Measurements from ENCODE around the gene MAP1LC3B.

The MAP1LC3B gene

GRCh38 chr16:87348616-87349157 is 43.4 kb upstream of the MAP1LC3B start:
- TF ChIP-seq EGR1 (IDR thresholded peaks at IDR 0.05): no peak
- no peak for TF ChIP-seq CREB1 (IDR thresholded peaks at IDR 0.05; ENCODE audit: low read depth)
- no peak for TF ChIP-seq CEBPB (IDR thresholded peaks at IDR 0.05)

GRCh38 chr16:87350031-87350430 is 42.1 kb upstream of the MAP1LC3B start:
- TF ChIP-seq TCF12 (IDR thresholded peaks at IDR 0.05; ENCODE audit: low read depth): no peak
- no peak for TF ChIP-seq USF1 (IDR thresholded peaks at IDR 0.05)
- TF ChIP-seq YY1 (IDR thresholded peaks at IDR 0.05; ENCODE audit: low read depth): no peak
- TF ChIP-seq ZBTB7A (IDR thresholded peaks at IDR 0.05; ENCODE audit: low read depth): no peak
- TF ChIP-seq EP300 (IDR thresholded peaks at IDR 0.05; ENCODE audit: borderline replicate concordance): no peak
- no peak for TF ChIP-seq REST (IDR thresholded peaks at IDR 0.05; ENCODE audit: low read depth)
- TF ChIP-seq CREB1 (IDR thresholded peaks at IDR 0.05; ENCODE audit: low read depth): no peak
- no peak for TF ChIP-seq TAF1 (IDR thresholded peaks at IDR 0.05; ENCODE audit: low read depth)
- TF ChIP-seq FOXM1 (IDR thresholded peaks at IDR 0.05; ENCODE audit: borderline replicate concordance, low read depth): no peak
- TF ChIP-seq RAD21 (IDR thresholded peaks at IDR 0.05; ENCODE audit: low read depth): no peak
- no peak for TF ChIP-seq NFIC (IDR thresholded peaks at IDR 0.05)
- TF ChIP-seq TEAD4 (IDR thresholded peaks at IDR 0.05): no peak
- TF ChIP-seq CEBPB (IDR thresholded peaks at IDR 0.05): no peak
- no peak for TF ChIP-seq MAX (IDR thresholded peaks at IDR 0.05)
- TF ChIP-seq EGR1 (IDR thresholded peaks at IDR 0.05): no peak

GRCh38 chr16:87350681-87351319 is 41.3 kb upstream of the MAP1LC3B start:
- TF ChIP-seq RAD21 (IDR thresholded peaks at IDR 0.05; ENCODE audit: low read depth) (no peak), CEBPB (IDR thresholded peaks at IDR 0.05) (no peak), TCF12 (IDR thresholded peaks at IDR 0.05; ENCODE audit: low read depth) (no peak), MAX (IDR thresholded peaks at IDR 0.05) (no peak), YY1 (IDR thresholded peaks at IDR 0.05; ENCODE audit: low read depth) (no peak), NFIC (IDR thresholded peaks at IDR 0.05) (no peak), TEAD4 (IDR thresholded peaks at IDR 0.05) (no peak), EGR1 (IDR thresholded peaks at IDR 0.05) (no peak), EP300 (IDR thresholded peaks at IDR 0.05; ENCODE audit: borderline replicate concordance) (no peak), TAF1 (IDR thresholded peaks at IDR 0.05; ENCODE audit: low read depth) (no peak)

GRCh38 chr16:87351320-87351698 is 40.8 kb upstream of the MAP1LC3B start:
- TF ChIP-seq USF1 (IDR thresholded peaks at IDR 0.05) (no peak), MAX (IDR thresholded peaks at IDR 0.05) (no peak), RAD21 (IDR thresholded peaks at IDR 0.05; ENCODE audit: low read depth) (no peak), CREB1 (IDR thresholded peaks at IDR 0.05; ENCODE audit: low read depth) (no peak), NFIC (IDR thresholded peaks at IDR 0.05) (no peak), EGR1 (IDR thresholded peaks at IDR 0.05) (no peak), REST (IDR thresholded peaks at IDR 0.05; ENCODE audit: low read depth) (no peak), EP300 (IDR thresholded peaks at IDR 0.05; ENCODE audit: borderline replicate concordance) (no peak), FOXM1 (IDR thresholded peaks at IDR 0.05; ENCODE audit: borderline replicate concordance, low read depth) (no peak), TCF12 (IDR thresholded peaks at IDR 0.05; ENCODE audit: low read depth) (no peak), YY1 (IDR thresholded peaks at IDR 0.05; ENCODE audit: low read depth) (no peak), CEBPB (IDR thresholded peaks at IDR 0.05) (no peak), TEAD4 (IDR thresholded peaks at IDR 0.05) (no peak), TAF1 (IDR thresholded peaks at IDR 0.05; ENCODE audit: low read depth) (no peak), ZBTB7A (IDR thresholded peaks at IDR 0.05; ENCODE audit: low read depth) (no peak)

GRCh38 chr16:87352818-87353217 is 39.3 kb upstream of the MAP1LC3B start:
- no peak for TF ChIP-seq EP300 (IDR thresholded peaks at IDR 0.05; ENCODE audit: borderline replicate concordance)
- no peak for TF ChIP-seq MAX (IDR thresholded peaks at IDR 0.05)
- TF ChIP-seq USF1 (IDR thresholded peaks at IDR 0.05): no peak
- TF ChIP-seq CREB1 (IDR thresholded peaks at IDR 0.05; ENCODE audit: low read depth): no peak
- TF ChIP-seq REST (IDR thresholded peaks at IDR 0.05; ENCODE audit: low read depth): no peak
- TF ChIP-seq NFIC (IDR thresholded peaks at IDR 0.05): no peak
- TF ChIP-seq CEBPB (IDR thresholded peaks at IDR 0.05): no peak
- TF ChIP-seq RAD21 (IDR thresholded peaks at IDR 0.05; ENCODE audit: low read depth): no peak
- TF ChIP-seq TEAD4 (IDR thresholded peaks at IDR 0.05): no peak
- TF ChIP-seq FOXM1 (IDR thresholded peaks at IDR 0.05; ENCODE audit: borderline replicate concordance, low read depth): no peak
- no peak for TF ChIP-seq TCF12 (IDR thresholded peaks at IDR 0.05; ENCODE audit: low read depth)
- no peak for TF ChIP-seq TAF1 (IDR thresholded peaks at IDR 0.05; ENCODE audit: low read depth)
- no peak for TF ChIP-seq YY1 (IDR thresholded peaks at IDR 0.05; ENCODE audit: low read depth)
- TF ChIP-seq ZBTB7A (IDR thresholded peaks at IDR 0.05; ENCODE audit: low read depth): no peak
- TF ChIP-seq EGR1 (IDR thresholded peaks at IDR 0.05): no peak

Measured in Ishikawa (cell line).